Measurements from ENCODE around the gene WASF3.
"Not testable (repeated sequence)": the region's sequence is repeated elsewhere in the genome, so short reads cannot be mapped to it uniquely, and the experiment has no call there.

WASF3 gene

GRCh38 chr13:26721251-26722121 is 164.0 kb downstream of the WASF3 start:
- DNase-seq = no peak

GRCh38 chr13:26722321-26722720 is 164.8 kb downstream of the WASF3 start:
- DNase-seq = no peak

GRCh38 chr13:26723620-26724019 is 166.1 kb downstream of the WASF3 start:
- DNase-seq = not testable (repeated sequence)

GRCh38 chr13:26726684-26727083 is 169.2 kb downstream of the WASF3 start:
- DNase-seq = no peak

GRCh38 chr13:26727122-26727521 is 169.6 kb downstream of the WASF3 start:
- DNase-seq = no peak

- no peak for DNase-seq
These were observed 170.2 kb downstream of the WASF3 start for GRCh38 chr13:26727633-26728032.

- DNase-seq = no peak
These were observed 178.2 kb downstream of the WASF3 start for GRCh38 chr13:26735677-26736076.
